OCI-LY7 (cell line): ENCODE measurements around the gene NXN. TPM values are rescaled to one million over a fixed set of nuclear protein-coding genes. Genes with fewer than 3 reads are reported as not detected.

Source experiments
- BruUV-seq: library from RNA; stranded (reverse); fragments of 400-500 nt; replicated peaks from 2 replicates; lab custom pipeline; 2021; lab: Mats Ljungman, UMichigan
- CTCF ChIA-PET: fragments of 300-600 bp; sonication (Branson Sonifier 250); formaldehyde crosslinking; loops from one replicate; lab custom pipeline; 2022; ENCODE audit warnings: antibody characterized with exemption; ENCODE audit not compliant: unreplicated experiment; lab: Charles Lee
- POLR2A ChIA-PET: fragments of 300-600 bp; sonication (Branson Sonifier 250); formaldehyde crosslinking; loops from one replicate; lab custom pipeline; 2022; ENCODE audit warnings: antibody characterized with exemption; lab: Charles Lee
- DNase-seq: peaks from one replicate; pipeline ENCODE4 v3.0.0-alpha.2; 2015; ENCODE audit warnings: low spot score
- H2AFZ ChIP-seq: fragments of 200-600 bp; sonication (generic), shearing (Covaris generic); 2 replicates; pipeline ENCODE4 v1.6.1; 2014; ENCODE audit warnings: mild to moderate bottlenecking, antibody characterized with exemption, low read length, moderate library complexity
- H3K27ac ChIP-seq: fragments of 200-600 bp; sonication (generic); 2 replicates; pipeline ENCODE4 v1.5.1; 2014; ENCODE audit warnings: mixed run types, low read depth, mild to moderate bottlenecking, moderate library complexity, low read length, inconsistent platforms; ENCODE audit not compliant: poor library complexity, severe bottlenecking
- H3K36me3 ChIP-seq: fragments of 200-600 bp; sonication (generic); 2 replicates; pipeline ENCODE4 v1.6.1; 2014; ENCODE audit warnings: mild to moderate bottlenecking, antibody characterized with exemption, low read length, moderate library complexity, mixed read lengths; ENCODE audit not compliant: insufficient read depth
- H3K4me1 ChIP-seq: fragments of 200-600 bp; sonication (generic); 2 replicates; pipeline ENCODE4 v1.5.1; 2014; ENCODE audit warnings: mild to moderate bottlenecking, low read length; ENCODE audit not compliant: insufficient read depth, poor library complexity, severe bottlenecking
- H3K4me2 ChIP-seq: fragments of 200-600 bp; sonication (generic); 2 replicates; pipeline ENCODE4 v1.6.1; 2014; ENCODE audit warnings: mild to moderate bottlenecking, low read length
- H3K4me3 ChIP-seq: fragments of 200-600 bp; sonication (generic); 2 replicates; pipeline ENCODE4 v1.5.1; 2014; ENCODE audit warnings: mild to moderate bottlenecking, low read depth, low read length; ENCODE audit not compliant: poor library complexity, severe bottlenecking
- H3K79me2 ChIP-seq: fragments of 200-600 bp; sonication (generic); 2 replicates; pipeline ENCODE4 v1.6.1; 2016; ENCODE audit warnings: low read depth, mild to moderate bottlenecking, low read length, moderate library complexity, mixed read lengths; ENCODE audit not compliant: insufficient read depth
- H3K9me2 ChIP-seq: fragments of 200-600 bp; sonication (generic); 2 replicates; pipeline ENCODE4 v1.6.1; 2016; ENCODE audit warnings: mild to moderate bottlenecking, low read length, mixed read lengths; ENCODE audit not compliant: insufficient read depth
- H3K9me3 ChIP-seq: fragments of 200-600 bp; sonication (generic); 2 replicates; pipeline ENCODE4 v1.6.1; 2014; ENCODE audit warnings: mild to moderate bottlenecking, mixed run types, low read length, mixed read lengths
- H4K20me1 ChIP-seq: fragments of 200-600 bp; sonication (generic); 2 replicates; pipeline ENCODE4 v1.6.1; 2014; ENCODE audit warnings: mild to moderate bottlenecking, antibody characterized with exemption, low read length, moderate library complexity, mixed read lengths; ENCODE audit not compliant: insufficient read depth
- CTCF ChIP-seq: fragments of 200-600 bp; sonication (generic); conservative IDR thresholded peaks from 2 replicates; pipeline ENCODE4 v1.5.1; 2014; ENCODE audit warnings: mild to moderate bottlenecking, antibody characterized with exemption, low read length, moderate library complexity, mixed read lengths
- EZH2phosphoT487 ChIP-seq: fragments of 200-600 bp; sonication (generic); IDR thresholded peaks from 2 replicates; pipeline ENCODE4 v1.6.1; 2018; ENCODE audit warnings: low read depth, borderline replicate concordance, mild to moderate bottlenecking, mixed run types, antibody characterized with exemption, low read length, moderate library complexity, mixed read lengths
- intact Hi-C: fragments of 100-400 bp; cut with micrococcal nuclease; formaldehyde crosslinking; loops from one replicate; pipeline ENCODE4 v1.10.0; 2022; ENCODE audit not compliant: unreplicated experiment
- total RNA-seq, 2 experiments: library from RNA; depleted of rRNA in 1 of 2; stranded (reverse); fragments of >200 nt in 1 of 2; shearing (Covaris generic) in 1 of 2; gene quantifications; 2 replicates each; pipeline ENCODE4 v1.2.3, GENCODE V29; 2014 to 2022

NXN gene
- total RNA-seq, 2 experiments from 2014 or later, result 1.3 to 2.8 TPM

- Histone ChIP-seq H3K4me1 (no peaks in the 10 kb centered on the region), H3K4me2 (no peak overlapping the region), H3K27ac (no peak overlapping the region), H3K9me2 (no peaks in the 10 kb centered on the region), H3K9me3 (no peaks in the 10 kb centered on the region), H4K20me1 (no peaks in the 10 kb centered on the region), H2AFZ (no peak overlapping the region), H3K79me2 (no peaks in the 10 kb centered on the region), H3K4me3 (no peak overlapping the region), H3K36me3 (peaks cover 21% of the 10 kb centered on the region)
- TF ChIP-seq EZH2phosphoT487, result no peak
- no peak for TF ChIP-seq CTCF
- intact Hi-C loops, result no loop called here
- ChIA-PET CTCF (no interaction called here), POLR2A (no interaction called here)
- no peak for DNase-seq
- BruUV-seq, result no TSS peak
These were observed 183.0 kb downstream of the NXN start for GRCh38 chr17:796609-797008.

GRCh38 chr17:795721-796120 is 183.9 kb downstream of the NXN start:
- H3K9me2 ChIP-seq, result no peaks in the 10 kb centered on the region
- BruUV-seq, result no TSS peak
- no peaks in the 10 kb centered on the region for H4K20me1 ChIP-seq
- H2AFZ ChIP-seq, result no peak overlapping the region
- no peaks in the 10 kb centered on the region for H3K9me3 ChIP-seq
- no peaks in the 10 kb centered on the region for H3K79me2 ChIP-seq
- TF ChIP-seq EZH2phosphoT487, result no peak
- H3K27ac ChIP-seq, result no peak overlapping the region
- peaks cover 30% of the 10 kb centered on the region for H3K36me3 ChIP-seq
- no peaks in the 10 kb centered on the region for H3K4me1 ChIP-seq
- no peak overlapping the region for H3K4me2 ChIP-seq
- ChIA-PET POLR2A (no interaction called here), CTCF (no interaction called here)
- DNase-seq, result no peak
- intact Hi-C loops, result no loop called here
- no peak overlapping the region for H3K4me3 ChIP-seq

- intact Hi-C loops, result no loop called here
- Histone ChIP-seq H3K4me3 (no peak overlapping the region), H3K79me2 (no peaks in the 10 kb centered on the region), H3K4me2 (no peak overlapping the region), H3K4me1 (no peaks in the 10 kb centered on the region), H3K27ac (no peak overlapping the region), H4K20me1 (no peaks in the 10 kb centered on the region), H3K9me2 (no peaks in the 10 kb centered on the region), H2AFZ (no peak overlapping the region), H3K36me3 (peaks cover 32% of the 10 kb centered on the region), H3K9me3 (no peaks in the 10 kb centered on the region)
- BruUV-seq, result no TSS peak
- no peak for TF ChIP-seq EZH2phosphoT487
- TF ChIP-seq CTCF, result no peak
- DNase-seq, result no peak
- ChIA-PET CTCF (no interaction called here), POLR2A (no interaction called here)
These were observed 184.3 kb downstream of the NXN start for GRCh38 chr17:795276-795675.
